A549 treated with DMSO at 1 μM for 4 hours (cell line): ENCODE results near the gene LETM1. TPM values are rescaled to one million over a fixed set of nuclear protein-coding genes. Genes with fewer than 3 reads are reported as not detected.

Source experiments
- total RNA-seq: library from RNA; stranded (reverse); fragments of 200-300 nt; extraction: Qiagen RNA extraction; gene quantifications from 5 replicates; pipeline ENCODE4 v1.2.3, GENCODE V29; 2022; ENCODE audit warnings: low read depth

The LETM1 gene
- 25.5 to 33.1 TPM (median 32.1 TPM) in 5 replicates for total RNA-seq

DNA sequence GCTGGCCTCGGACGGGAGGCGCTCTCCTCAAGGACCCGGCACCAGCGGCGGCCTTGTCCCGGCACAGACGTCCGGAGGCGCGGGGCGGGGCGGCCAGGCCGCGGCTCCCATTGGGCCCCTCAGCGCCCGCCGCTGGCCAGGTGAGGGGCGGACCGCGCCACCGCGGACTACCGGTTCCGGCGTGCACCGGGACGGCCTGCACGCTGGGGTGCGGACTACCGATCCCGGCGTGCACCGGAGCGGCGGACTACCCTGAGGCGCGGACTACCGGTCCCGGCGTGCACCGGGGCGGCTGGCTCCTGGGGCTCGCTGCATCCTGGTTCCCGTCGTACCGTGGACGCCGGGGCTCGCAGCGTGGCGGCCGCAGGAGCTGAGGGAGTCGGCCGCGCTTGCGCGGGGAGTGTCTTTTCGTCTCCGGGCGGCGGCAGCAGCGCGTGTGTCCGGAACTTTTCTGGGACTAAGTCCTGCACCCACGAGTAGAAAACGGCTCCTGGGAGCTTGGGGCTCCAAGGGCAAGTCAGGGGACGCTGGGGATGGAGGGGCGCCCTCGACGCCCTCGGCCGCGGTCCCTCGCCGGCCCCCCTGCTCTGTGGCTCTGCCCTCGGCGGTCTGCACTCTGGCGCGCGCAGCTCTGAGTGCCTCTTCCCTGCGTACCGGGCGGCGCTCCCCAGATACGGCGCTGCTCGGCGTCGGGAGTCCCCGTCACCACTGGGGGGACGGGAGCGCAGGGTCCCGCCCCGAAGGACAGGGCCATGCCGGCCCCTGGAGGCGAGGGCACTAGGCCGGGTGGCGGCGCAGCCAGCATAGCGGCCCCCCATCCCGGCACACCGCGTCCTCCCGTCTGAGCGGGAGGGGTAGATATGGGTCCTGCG lies at the start of gene LETM1:
TSS of gene LETM1 (minus strand) at position 86 of the 872 bp plus-strand sequence. CDS start 206 bp downstream, outside the sequence.

DNA sequence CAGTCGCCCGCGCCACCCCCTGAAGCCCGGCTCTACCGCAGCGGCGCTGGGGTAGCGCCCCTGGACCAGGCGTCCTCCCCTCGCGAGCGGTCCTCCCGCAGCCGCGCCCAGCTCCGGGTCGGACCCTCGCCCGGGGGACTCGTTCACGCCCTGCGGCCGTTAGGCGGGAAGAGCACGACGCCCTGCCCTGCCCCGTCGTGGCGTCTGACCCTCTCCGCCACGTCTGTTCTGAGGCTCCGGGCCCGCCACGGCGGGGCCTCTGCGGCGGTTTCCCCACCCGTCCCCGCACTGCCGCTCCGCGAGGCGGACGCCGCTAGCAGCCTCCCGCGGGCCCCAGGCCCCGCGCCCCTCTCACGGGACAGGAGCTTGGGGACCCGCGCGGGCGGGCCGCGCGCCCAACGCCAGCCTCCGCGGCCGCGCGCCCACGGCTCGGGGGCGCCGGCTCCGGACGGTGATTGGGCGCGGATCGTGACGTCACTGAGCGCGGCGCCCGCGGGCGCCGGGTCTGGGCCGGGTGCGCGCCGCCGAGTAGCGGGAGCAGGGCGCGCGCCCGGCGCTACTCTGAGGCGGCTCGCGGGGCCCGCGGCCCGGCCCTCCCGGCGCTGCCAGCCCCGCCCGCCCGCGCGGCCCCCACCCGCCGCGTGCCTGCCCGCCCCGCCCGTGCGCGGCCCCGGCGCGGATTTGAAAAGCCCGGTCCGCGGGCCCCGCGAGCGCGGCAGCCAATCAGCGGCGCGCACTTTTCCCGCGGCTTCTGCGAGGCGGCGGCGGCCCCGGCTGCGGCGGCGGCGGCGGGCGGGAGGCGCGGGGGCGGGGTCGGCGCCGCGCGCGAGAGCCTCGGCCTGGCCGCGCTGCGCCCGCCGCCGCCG lies 14.9 kb upstream of the LETM1 start, which contains the start of gene NSD2:
TSS of gene NSD2 (plus strand) at position 816 of the 866 bp plus-strand sequence. CDS start 29,262 bp downstream, outside the sequence.

DNA sequence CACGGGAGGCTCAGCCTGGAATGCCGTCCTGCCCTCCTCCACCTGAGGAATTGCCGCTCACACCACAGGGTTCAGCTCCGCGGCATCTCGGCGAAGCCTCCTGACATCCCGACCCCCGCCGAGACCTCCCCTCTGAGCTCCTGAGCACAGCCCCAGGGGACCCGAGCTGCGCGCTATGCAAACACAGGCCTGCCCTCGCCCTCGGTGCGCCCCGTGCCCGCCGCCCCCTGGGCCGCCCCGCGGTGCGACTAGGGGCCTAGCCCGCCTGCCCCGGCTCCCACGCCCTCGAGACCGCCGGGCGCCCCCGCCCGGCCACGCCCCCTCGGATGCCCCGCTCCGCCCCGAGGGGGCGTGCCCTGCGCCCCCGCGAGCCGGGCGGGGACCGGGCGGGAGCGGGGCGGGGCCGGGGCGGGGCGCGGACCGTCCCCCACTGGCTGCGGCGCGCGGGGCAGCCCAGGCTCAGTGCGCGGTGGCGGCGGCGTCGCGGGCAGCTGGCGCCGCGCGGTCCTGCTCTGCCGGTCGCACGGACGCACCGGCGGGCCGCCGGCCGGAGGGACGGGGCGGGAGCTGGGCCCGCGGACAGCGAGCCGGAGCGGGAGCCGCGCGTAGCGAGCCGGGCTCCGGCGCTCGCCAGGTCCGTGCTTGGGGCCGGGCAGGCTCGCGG lies 63.0 kb downstream of the LETM1 start, which contains the start of gene FGFR3:
TSS of gene FGFR3 (plus strand) at position 462 of the 664 bp plus-strand sequence. CDS start 642 bp downstream, outside the sequence.

Other genes with a start within 250 kb of the LETM1 start
- 0.24 to 0.99 TPM (median 0.75 TPM) in 5 replicates for gene FAM53A, start 171.8 kb downstream of the LETM1 start, total RNA-seq
- gene SLBP, start 143.8 kb downstream of the LETM1 start, total RNA-seq: 70.6 to 81.3 TPM (median 76.3 TPM) in 5 replicates
- gene TMEM129, start 134.8 kb downstream of the LETM1 start, total RNA-seq: 18.3 to 25.6 TPM (median 22.0 TPM) in 5 replicates
- gene TACC3, start 134.6 kb downstream of the LETM1 start, total RNA-seq: 75.7 to 96.5 TPM (median 85.7 TPM) in 5 replicates
- 1.3 to 2.2 TPM (median 1.7 TPM) in 5 replicates for gene FGFR3, start 62.9 kb downstream of the LETM1 start, total RNA-seq
- 37.8 to 51.6 TPM (median 50.6 TPM) in 5 replicates for gene NSD2, start 15.2 kb upstream of the LETM1 start, total RNA-seq
- 17.6 to 26.9 TPM (median 23.2 TPM) in 5 replicates for gene NELFA, start 152.8 kb upstream of the LETM1 start, total RNA-seq
- gene NAT8L, start 203.2 kb upstream of the LETM1 start, total RNA-seq: 11.9 to 15.4 TPM (median 13.8 TPM) in 5 replicates